GM19025 (cell line): Measurements from ENCODE around the gene GPC5.
"Not testable (repeated sequence)": the region's sequence is repeated elsewhere in the genome, so short reads cannot be mapped to it uniquely, and the experiment has no call there.

Experiments
- ATAC-seq: cut with Tn5 transposase; IDR thresholded peaks from one replicate; pipeline ENCODE4 v1.9.1; 2021; ENCODE audit warnings: mild to moderate bottlenecking, low read depth, moderate library complexity; ENCODE audit not compliant: unreplicated experiment

GPC5 gene

DNA sequence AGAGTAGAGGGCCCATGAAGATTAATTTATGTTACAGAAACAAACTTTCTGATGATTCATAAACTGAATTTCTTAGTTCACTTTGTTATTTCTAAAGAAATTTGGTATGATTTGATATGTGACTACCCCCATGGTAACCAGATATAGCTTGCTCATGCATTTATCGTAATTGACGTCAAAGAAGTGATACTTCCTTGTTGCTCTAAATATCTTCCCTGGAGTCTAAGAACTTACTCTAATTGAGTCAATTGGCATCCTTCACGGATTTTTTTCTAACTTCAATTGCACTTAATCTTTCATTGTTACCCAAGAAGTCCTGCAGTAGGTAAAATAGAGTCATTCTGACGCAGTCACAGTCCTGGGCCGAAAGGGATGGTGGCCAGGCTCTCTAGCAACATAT is 240.9 kb downstream of the GPC5 start:
- no peak for ATAC-seq

DNA sequence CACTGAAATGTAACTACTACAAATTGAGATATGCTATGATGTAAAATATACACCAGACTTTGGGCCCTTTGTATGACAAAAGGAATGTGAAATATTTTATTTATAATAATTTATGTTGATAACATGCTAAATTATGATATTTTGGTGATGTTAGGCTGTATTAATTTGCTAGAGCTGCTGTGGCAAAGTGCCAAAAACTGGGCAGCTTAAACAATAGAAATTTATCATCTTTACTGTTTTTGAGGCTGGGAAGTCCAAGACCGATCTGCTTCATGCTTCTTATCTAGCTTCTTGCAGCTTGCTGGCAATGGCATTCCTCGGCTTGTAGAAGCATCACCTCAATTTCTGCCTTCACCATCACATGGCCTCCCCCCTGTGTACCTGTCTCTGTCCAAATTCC is 245.0 kb downstream of the GPC5 start:
- ATAC-seq = no peak

- ATAC-seq = no peak
These were observed 246.4 kb downstream of the GPC5 start for GRCh38 chr13:91644806-91645205.

- no peak for ATAC-seq
These were observed 249.1 kb downstream of the GPC5 start for GRCh38 chr13:91647361-91647990.

GRCh38 chr13:91648012-91648411 is 249.6 kb downstream of the GPC5 start:
- no peak for ATAC-seq

- no peak for ATAC-seq
These were observed 251.0 kb downstream of the GPC5 start for GRCh38 chr13:91649456-91649855.

GRCh38 chr13:91652404-91653301 is 254.2 kb downstream of the GPC5 start:
- no peak for ATAC-seq

DNA sequence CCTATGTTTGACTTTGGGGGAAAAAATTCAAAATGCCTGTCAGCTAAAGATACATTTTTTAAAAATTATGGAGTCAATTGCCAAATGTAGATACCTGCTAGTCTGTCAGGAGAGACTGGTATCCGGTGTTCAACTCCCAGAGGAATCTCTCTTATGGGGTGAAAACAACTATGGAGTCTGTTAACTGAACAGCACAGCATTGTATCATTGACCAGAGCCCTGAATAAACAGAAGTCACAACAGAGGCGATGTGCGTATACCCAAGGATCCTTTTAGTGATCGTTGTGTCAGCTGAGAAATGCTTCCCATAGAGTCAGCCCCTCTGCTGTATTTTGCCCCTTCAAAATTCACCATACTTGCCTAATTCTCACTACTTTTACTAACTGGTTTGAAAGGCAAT is 257.3 kb downstream of the GPC5 start:
- no peak for ATAC-seq

DNA sequence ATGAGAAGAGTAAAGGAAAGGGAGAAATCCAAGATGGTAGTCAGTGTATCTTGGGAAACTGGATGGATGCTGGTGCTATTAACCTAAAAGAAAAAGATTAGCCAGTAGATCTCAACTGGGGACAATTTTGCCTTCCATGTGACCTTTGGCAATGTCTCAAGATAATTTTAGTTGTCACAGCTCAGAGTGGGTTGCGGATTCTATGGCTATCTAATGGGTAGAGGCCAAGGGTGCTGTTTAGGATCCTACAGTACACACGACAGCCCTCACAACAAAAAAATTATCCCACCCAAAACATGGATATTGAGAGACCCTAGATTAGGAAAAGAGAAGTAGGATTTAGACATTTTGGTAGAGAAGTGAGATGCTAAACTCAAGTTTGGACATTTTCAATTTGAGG is 258.9 kb downstream of the GPC5 start:
- ATAC-seq = no peak

DNA sequence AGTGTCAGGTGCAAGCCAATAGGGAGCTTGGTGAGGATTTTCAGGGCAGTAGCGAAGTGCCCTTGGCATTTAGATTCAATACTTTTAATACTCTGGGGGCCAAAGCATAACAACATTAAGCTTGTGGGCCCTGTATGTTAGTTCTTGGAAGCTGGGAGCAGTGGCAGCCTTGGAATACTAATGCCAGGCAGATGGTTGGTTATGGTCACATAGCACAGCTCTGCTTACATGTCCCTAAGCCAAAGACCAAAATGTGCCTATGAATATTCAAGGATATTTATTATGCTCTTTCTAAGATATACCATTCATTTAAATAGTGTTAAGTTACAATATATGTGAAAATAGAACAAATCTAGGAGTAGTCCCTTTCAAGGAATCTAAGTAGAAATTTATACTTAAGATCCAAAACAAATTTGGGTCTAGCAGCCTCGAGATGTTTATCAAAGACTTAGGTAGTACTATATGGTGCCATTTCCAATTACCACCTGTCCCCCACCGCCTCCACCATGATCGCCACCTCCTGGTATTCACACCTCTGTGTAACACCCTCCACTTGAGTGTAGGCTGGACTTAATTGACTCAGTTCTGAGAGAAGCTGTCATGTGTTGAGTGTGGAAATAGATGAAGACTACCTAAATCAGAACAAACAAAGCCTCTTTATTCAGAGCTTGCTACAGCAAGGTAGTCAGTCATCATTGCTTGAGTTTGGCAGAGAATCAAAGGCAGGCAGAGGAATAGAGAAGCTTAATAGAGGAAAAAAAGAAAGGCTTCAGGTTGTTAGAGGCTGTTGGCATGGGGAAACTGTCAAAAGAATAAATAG is 261.0 kb downstream of the GPC5 start:
- ATAC-seq = no peak

DNA sequence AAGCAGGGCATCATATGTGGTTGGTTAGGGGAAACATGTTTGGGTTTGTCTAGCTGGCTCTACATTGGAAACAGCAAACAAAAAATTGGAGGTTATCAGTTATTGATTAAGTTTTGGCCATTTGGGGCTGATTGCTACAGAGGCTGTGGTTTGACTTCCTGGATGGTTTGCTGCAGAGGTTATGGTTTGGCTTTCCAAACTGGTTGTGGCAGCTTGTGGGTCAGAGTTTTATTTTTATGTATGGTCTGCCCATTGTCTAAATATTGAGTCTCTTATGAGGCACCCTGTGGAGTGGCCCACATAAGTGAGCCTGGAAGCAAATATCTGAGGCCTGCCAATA is 261.6 kb downstream of the GPC5 start:
- ATAC-seq = no peak

GRCh38 chr13:91661692-91662490 is 263.5 kb downstream of the GPC5 start:
- peak; percentile 47 for ATAC-seq

- ATAC-seq = no peak
These were observed 265.6 kb downstream of the GPC5 start for GRCh38 chr13:91664039-91664438.

DNA sequence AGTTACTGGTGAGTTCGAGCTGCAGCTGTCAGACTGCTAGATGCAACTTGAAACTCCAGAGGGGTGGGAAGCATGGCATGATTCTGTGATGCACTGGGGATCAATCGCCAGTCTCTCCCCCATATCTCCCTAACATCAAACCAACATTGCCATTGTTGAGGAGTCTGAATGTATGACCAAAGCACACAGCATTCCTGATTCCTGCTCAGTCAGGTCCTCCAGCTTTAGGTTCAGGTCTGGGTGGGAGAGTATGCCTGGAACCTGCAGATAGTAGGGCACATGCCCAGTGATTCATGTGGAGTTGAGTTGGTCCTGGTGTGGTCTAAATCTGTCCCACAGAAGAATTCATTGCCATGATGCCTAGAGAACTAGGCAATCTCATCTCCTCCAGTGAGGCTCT is 269.1 kb downstream of the GPC5 start:
- ATAC-seq = no peak

DNA sequence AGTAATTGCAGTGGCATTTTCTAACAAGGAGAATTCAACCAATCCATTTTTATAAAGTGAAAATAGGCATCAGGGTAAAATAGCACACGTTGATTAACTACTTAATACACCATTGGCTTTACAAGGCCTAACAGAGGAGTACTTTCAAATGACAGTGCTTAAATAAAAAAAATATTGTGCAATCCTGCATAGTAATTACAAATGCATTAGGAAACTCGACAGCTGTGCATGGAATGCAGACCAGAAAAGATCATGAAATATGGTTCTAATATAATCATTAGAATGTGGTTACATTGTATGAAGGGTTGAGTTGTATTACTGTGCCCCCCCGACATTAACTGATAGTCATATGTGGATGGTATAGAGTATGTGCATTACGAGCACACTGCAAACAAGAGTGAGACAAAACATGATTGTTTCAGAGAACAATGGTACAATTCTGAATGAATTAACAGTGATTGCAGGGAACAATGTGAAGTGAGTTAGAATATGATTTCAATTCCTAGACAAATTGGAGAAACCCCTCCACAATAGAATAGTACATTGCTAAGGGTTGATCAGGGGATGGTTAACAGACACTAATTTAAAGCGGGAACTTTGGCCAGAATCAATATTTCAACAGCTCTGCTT is 270.6 kb downstream of the GPC5 start:
- no peak for ATAC-seq

DNA sequence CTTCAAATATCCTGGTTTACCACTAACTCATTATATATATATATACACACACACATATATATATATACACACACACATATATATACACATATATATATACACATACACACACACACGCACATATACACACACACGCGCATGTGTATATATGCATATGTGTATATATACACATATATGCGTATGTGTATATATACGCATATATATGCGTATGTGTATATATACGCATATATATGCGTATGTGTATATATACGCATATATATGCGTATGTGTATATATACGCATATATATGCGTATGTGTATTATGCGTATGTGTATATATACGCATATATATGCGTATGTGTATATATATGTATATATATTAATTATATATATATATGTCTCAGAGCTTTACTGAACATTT is 275.9 kb downstream of the GPC5 start:
- not testable (repeated sequence) for ATAC-seq

DNA sequence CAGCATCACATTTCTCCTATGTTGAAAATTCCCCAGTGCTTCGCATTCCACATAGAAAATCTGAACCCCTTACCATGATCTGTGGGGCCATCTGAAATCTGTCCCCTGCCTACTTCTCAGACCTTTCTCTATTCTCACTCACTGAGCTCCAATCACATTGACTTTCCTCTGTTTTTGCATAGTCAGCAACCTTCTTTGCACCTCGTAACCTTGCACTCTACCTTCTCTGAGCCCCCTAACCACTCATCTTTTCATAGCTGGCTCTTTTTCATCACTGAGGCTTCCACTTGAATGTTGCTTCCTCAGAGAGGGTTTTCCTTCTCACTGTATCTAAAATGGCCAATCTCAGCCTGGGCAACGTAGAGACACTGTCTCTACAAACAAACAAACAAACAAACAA is 286.3 kb downstream of the GPC5 start:
- no peak for ATAC-seq

DNA sequence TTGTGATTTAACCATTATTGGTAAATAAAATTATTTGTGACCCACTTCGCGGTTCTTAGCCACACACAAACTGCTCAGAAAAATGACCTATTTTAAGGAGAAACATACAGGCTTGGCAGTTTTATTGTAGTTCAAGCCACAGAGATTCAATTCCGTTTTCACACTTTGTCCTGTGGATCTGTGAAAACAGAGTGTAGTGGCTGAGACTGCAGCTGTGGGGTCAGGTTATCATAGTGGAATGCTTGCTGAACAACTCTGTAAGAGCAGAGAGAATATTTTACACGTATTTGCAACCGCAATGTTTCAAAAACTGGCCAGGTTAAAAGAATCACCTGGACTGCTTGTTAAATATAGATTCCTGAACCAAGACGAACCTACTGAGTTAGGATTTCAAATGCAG is 292.5 kb downstream of the GPC5 start:
- ATAC-seq = no peak

DNA sequence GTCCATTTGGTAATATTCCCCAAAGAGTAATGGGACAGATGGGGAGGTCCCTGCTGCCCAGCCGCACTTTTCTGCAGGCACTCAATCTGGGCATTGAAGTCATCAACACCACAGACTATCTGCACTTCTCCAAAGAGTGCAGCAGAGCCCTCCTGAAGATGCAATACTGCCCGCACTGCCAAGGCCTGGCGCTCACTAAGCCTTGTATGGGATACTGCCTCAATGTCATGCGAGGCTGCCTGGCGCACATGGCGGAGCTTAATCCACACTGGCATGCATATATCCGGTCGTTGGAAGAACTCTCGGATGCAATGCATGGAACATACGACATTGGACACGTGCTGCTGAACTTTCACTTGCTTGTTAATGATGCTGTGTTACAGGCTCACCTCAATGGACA is 295.0 kb downstream of the GPC5 start:
- ATAC-seq = no peak

DNA sequence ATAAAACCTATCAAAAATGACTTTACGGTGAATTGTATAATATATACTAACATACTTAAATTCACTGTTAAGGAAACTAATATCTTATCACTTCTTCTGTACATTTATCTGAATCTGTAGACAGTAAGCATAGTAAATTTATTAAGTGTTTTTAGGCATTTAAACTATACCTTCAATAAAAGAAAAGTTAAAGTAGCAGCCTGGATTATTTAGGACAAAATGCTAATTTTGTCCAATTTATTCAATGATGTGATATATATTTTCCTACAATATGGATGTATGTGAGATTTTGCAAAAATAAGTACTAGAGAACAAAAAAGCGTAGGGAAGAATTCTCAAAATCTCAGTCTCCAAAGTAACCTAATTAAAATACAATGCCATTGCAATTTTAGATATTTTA is 299.9 kb downstream of the GPC5 start:
- ATAC-seq = no peak
